ENCODE measurements around the gene SLC35G1.

DNA sequence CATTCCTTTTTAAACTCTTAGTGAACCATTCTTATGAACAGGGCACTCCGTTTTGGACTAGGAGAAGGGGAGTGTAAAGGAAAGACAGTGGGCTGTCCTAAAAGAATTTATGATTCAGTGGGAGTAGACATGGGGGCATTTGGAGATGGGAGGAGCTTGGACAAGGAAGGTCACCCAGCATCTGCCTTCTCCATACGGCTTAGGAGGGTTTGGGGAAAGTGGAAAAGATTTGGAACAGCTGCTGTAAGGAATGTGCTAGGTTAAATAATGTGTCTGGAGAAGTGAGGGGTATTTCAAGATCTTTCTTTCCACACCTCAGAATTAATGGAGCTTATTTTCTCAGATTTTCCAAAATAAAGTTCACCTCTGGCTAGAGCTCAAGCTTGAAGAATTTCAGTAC is 24.0 kb downstream of the SLC35G1 start:
- TF ChIP-seq CTCF (conservative IDR thresholded peaks at IDR 0.05) (no peak), EZH2 (IDR thresholded peaks at IDR 0.05; ENCODE audit: low read depth) (no peak)
